Stimulated activated CD4-positive, alpha-beta T cell treated with anti-CD3 and anti-CD28 coated beads, Interleukin-4, amount 100 ng/mL, for 24 hours (primary cell): ENCODE results near the gene CALCOCO1.
A peak's percentile ranks its signal among the peaks of the same experiment; 100 is the strongest.
"Not testable (repeated sequence)": the region's sequence is repeated elsewhere in the genome, so short reads cannot be mapped to it uniquely, and the experiment has no call there.

Source experiments
- DNase-seq: peaks from one replicate; pipeline ENCODE4 v3.0.0-alpha.2; 2020

Gene CALCOCO1

DNA sequence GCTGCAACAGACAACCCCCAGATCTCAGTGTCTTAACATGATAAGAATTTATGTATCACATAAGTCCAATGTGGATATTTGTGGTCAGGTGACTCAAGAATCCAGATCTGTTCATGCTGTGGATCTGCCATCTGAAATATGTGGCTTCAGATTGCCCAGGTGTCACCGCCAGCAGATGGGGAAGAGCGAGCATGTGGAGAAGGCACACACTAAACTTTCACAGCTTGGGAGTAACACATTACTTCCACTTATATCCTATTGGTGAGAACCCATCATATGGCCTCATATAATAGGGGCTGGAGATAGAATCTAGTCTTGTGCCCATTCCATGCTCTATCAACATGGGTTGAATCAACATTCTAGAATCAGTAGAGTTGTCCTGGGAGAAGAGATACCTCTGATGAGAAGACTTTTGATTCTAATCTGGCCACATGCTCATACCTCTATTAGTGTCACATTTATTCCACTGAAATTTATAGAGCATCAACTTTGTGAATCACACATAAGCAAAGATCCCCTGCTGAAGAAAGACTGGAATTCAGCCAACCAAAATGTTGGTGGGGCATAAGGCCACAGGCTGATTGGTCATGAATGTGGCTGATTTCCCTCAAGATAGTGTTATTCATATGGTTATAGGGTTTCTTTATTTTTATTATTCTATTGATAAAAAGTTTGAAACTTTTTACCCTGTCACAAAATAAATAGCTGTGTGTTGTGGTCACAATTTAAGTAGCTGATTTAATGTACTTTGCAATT, 6.0 kb upstream of the CALCOCO1 start:
- DNase-seq = no peak

DNA sequence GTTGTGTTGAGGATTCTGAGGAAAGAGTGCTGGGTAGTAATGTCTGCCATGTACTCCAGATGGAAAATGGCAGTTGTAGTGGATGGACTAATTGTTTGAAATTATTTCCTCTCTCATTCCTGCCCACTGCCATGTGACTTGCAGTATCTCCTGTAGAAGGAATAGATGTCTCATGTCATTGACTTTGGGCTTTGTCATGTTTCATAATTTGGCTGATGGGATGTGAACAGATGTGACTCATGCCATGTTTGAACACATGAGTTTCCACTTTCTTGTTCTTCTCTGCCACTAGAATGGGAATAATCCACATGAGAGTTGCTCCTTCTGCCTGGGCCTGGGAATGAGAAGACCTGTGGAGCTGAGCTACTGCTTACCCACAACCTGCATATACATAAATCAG, 2.4 kb upstream of the CALCOCO1 start:
- no peak for DNase-seq

DNA sequence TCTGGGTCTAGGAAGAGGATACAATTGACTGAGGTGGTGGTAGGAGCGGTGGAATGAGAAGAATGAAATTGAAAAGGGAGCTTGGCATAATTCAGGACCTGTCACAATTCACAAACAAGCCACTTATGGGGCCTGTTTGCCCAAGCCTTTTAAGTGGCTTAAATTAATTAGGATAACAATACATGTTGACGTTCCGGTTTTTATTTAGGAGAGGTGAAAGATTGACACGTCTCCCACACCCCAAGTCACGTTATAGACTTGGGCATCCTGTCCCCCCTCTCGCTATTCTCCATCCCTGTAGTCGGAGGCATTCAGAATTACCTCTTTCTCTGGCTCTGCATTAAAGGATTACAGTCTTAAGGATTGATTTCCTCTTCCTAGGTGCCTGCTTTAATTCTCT, 954 bp upstream of the CALCOCO1 start:
- no peak for DNase-seq

DNA sequence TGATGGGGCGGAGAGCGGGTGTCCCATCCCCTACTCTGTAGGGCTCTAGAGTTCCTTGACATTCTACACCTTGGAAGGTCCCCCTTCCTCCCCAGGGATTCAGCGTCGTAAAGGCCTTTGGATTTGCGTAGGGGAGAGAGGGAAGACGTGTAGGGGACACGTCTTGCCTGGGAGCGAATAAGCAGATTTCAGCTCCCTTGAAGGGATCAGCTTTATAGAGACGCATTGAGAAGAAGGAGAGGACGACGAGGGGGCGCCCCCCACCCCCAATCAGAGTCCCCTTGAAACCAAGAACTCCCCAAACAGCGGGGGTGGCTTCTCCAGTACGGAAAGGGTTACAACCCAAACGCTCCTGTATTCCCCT, 324 bp downstream of the CALCOCO1 start:
- no peak for DNase-seq

DNA sequence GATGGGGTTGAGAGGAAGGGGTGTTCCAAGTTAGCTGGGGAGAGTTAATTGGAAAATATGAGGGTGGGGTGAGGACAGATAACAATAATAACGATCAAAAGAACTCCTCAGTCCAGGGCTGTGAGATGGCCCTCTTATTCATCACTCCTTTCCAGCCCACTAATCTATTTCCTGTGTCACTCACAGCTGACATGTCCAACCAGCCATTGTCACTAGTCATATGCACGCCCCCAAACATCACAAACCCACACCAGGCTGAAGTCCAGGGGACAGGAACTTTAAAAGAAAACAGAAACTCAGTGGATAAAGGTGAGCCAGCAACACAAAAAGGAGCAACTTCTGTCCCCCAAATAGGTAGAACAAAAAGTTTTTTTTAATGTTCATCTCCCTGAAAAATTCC, 911 bp downstream of the CALCOCO1 start:
- DNase-seq = no peak

DNA sequence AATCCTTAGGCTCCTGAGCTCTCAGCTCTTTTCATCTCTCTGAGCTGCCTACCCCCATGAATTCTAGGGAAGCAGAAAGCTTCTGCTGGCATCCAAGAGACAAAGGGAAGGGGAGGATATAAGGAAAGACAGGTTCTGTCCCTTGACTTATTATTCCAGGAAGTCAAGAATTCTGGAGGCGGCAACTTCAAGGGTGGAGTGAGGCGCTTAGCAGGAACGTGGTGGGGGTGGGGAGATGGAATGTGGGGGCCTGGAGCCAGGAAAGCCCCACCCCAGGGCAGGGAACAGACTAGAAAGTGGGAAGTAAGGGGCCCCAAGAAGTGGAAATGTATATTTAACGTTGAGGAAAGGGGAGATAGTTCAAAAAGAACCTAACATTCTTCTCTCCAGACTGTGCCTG, 1.4 kb downstream of the CALCOCO1 start:
- no peak for DNase-seq

DNA sequence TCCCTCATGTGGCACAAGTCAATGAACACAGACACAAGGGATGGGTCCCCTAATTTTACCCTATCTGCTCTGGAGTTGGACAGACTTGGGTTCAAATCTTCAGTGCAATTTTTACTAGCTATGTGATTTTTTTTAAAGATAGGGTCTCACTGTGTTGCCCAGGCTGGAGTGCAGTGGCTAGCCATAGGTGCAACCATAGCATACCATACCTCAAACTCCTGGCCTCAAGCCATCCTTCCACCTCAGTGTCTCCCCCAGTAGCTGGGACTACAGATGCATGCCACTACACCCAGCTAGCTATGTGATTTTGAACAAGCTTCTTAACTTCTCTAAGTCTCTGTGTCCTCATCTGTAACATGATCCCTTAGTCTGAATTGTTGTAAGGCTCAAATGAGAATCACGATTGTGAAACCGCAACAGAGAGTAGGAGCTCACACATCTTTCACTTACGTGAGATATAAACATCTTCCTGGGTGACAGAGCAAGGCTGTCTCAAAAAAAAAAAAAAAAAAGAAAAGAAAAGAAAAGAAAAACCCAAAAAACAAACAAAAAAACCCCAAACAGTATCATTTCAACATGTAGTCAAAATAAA, 4.7 kb downstream of the CALCOCO1 start:
- no peak for DNase-seq

DNA sequence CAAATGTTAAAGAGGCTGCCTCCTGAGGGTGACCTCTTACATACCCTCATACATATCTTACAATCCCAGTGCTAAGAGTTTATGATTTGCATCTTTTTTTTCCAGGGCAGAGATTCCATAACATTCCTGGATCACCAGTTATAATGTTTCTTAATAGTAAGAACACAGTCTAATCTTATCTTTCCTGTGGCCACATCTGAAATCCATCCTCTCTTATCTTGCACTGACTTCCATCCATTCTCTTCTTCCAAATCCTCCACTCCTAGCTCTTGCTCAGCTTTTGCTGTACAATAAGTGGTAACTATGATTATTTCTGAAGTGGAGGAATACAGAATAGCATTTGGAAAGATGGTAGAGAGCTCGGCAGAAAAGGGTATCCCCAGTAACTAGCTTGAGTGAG, 6.3 kb downstream of the CALCOCO1 start:
- DNase-seq = no peak

DNA sequence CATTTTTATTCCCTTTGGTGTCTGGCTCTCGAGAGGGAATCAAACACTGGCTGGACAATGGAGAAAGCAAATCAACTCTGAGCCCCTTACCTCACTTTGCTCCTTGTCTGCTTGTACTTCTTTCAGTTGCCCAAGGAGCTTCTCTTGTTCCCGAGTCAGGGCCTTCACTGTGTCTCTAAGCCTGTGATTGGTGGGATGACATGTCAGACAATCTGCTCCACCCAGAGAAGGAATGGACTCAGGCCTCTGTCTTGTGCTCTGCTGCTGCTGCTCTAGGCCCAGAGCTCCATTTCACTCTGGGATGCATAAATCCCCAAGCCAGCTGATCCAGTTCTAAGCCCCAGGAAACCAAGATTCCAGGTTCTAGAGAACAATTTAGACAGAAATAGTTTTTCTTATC, 7.6 kb downstream of the CALCOCO1 start:
- no peak for DNase-seq

DNA sequence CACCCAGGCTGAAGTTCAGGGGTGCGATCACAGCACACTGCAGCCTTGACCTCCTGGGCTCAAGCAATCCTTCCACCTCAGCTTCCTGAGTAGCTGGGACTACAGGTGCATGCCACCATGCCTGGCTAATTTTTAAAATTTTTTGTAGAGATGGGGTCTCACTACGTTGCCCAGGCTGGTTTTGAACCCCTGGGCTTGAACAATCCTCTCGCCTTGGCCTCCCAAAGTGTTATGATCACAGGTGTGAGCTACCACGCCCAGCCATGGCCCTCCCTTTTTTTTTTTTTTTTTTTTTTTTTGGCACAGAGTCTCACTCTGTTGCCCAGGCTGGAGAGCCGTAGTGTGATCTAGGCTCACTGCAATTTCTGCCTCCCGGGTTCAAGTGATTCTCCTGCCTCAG, 8.7 kb downstream of the CALCOCO1 start:
- not testable (repeated sequence) for DNase-seq

DNA sequence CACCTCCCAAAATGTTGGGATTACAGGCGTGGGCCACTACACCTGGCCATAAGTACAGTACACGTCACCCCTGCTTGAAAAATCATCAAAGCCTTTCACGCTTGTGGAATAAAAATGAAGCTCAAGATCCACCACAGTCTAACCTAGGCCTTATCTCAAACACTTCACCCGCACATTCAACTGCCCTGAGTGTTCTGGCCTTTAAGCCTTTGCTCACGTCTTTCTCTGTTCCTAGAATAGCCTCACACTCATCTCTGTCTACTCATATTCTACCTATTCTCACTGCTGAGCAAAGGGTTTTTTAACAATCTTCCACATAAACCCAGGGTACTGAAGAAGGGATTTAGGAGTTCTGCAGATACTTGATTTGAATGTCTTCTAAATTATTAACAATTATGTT, 9.9 kb downstream of the CALCOCO1 start:
- no peak for DNase-seq

DNA sequence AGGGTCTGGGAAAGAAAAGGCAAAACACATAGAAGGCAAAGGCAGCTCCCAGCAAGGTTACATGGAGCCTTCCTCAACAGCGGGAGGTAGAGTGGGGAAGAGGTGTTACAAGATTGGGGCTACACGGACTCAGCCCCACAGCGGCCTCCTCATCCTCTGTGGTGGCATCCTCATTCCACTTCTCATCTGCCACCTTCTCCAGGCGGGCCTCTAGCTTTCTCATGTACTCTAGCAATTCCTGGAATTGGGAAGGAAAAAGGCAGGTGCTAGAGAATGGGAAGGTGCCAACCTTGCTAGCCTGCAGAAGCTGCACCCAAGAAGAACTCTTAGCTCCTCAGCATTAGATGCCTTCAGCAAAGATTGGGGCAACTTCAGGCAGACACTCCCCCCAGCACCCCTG, 13.2 kb downstream of the CALCOCO1 start:
- DNase-seq = no peak

DNA sequence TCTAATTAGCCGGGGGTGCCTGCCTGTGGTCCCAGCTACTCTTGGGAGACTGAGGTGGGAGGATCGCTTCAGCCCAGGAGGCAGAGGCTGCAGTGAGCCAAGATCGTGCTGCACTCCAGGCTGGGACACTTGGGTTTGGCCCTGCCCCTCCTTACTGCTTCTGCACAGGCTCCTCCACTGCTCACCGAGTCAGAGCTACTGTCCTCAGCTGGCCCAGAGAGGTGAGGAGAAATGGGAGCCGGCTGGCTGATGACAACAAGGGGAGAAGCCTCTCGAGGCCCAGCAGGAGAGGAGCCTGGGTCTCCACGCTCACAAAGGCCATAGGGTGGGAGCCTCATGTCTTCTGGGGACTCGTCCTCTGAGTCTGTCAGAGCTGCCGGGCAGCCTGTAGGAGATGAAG, 13.7 kb downstream of the CALCOCO1 start:
- no peak for DNase-seq

DNA sequence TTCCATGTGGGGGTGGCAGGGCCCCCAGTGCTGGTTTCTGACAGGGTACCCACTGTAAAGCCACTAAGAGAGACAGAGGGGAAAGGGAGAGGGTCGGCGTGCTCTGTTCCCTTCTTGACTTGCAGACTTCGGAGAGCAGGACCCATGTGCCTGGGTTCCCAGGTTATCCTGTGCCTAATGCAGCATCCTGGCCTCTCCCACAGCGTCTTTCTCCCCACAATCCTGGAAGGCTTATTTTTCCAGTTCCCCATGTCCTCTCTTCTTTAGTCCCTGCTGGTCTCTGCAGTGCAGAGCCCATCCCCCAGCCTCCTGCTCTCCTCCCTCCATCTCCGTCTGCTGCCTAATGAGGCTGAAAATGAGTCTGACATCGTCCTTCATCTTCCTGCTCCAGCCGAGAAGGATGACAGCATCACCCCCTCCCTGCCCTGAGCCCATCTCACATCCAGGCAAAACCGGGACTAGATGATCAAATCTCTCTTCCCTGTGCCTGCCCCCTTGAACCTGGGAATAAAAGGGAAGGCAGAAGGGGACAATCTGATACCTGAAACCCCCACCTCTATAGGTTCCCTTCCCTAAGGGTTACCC, 15.1 kb downstream of the CALCOCO1 start:
- DNase-seq = no peak

DNA sequence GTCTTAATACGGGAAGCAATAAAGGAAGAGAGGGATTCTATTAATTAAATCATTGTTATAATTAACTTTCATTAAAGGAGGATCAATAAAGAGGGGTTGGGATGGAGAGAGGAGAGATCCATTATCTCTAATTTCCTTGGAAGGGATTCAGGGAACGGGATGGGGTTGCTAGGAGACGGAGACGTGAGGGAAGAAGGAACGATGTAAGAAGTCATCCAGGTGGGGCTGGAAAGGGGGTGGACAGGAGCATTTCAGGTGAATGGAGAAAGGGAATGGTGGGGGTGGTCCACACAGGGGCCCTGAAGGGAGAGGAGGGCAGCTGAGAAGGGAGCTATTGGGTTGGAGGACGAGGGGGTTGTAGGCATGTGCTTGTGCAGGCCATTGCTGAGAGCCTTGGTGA, 17.2 kb downstream of the CALCOCO1 start:
- no peak for DNase-seq

DNA sequence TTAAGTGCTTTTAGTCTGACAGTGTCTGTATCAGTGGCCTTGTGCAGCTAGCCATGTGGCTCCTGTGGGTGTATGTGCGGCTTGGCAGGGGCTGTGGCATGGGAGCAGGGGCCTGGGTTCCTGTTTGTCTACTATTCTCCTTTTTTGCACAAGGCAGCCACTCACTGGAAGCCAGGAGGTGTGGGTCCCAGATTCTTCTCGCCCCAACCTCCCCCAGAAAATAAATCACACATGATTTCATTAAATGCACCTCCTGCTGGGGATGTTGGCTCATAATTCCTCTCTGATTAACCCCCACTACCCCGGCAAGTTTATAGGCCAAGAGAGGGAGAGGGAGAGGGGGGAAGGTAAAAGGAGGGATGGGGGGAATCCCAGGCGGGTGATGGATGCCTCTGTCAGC, 17.6 kb downstream of the CALCOCO1 start:
- DNase-seq = no peak

DNA sequence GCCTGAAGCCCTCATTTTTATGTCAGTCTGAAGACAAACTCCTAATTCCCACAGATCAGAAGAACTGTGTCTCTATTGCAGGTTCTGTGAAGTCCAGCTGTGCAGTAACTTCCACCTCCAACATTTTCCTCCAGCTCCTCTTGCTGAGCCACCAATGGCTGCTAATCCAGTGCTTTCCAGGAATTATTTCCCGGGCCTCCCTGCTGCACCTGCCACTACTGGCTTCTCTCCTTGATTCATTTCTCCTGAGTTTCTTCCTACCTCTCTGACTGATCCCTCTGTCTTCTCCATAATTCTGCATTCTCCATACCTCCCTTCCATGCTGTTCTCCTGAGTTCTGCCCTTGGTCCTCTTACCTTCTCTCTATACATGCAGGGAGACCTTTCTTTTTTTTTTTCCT, 21.2 kb downstream of the CALCOCO1 start:
- DNase-seq = no peak

DNA sequence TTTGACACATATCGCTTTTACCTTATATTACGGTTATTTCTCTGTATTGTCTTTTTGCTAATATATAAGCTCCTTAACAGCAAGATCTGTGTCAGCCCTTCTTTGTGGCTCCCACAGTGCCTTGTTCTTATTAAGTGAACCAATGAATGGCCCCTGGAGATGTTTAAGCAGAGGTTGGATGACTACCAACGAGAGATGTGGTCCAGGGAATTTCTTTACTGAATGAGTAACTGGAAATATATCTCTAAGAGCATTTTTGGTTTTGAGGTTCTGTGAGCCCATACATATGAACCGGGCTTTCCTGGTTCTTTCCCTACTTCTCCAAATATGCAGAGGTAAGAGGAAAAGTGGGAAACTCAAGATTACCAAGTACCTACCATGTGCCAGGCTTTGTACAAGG, 23.5 kb downstream of the CALCOCO1 start:
- no peak for DNase-seq

DNA sequence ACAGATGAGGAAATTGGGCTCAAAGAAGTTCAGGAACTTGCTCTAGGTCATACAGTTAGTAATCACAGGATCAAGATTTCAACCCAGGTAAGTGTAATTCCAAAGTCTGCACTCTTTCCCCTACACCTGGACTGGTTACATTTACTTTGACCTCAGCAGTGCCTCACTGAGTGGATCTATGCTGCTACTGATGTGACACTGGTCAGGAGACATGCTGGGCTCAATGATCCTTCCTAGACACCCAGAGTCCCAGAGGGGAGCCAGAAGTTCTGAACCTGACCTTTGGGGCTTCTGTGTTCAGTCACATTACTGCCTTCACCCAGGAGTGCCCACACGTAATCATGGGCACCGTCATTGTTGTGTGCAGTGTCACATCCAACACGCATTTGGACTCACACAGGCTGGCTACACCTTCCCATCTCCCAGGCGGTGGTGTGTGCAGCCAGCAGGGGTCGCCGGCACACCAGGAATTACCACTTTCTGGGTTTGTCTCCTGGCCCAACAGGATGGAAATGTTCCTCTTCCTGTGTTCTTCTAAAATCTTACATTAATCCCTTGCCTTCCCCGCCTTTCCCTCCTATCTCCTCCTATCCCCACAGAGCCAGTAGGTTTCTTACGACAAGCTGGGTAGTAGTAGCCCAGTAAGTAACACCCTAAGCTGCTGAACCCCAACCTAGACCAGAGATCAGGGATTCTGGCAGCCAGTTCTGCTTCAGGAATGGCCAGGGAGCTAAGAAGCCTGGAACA, 25.6 kb downstream of the CALCOCO1 start:
- DNase-seq = peak; percentile 81

DNA sequence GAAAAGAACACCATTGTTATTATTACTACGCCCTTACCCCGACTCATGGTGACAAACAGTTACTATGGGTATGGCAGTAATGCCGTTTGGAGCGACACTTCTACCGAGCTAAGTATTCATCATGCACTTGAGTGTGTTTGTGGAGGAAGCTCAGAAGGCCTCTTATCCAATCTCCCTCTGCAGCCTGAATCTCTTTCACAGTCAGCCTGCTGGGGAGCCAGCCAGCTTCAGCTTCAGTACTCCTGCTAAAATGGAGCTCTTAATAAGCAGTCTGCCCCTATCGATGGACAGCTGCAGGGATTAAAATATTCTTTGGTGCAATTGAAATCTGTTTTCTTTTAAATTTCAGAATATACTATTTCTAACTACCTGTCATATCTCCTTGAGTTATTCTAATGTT, 26.7 kb downstream of the CALCOCO1 start:
- DNase-seq = no peak

DNA sequence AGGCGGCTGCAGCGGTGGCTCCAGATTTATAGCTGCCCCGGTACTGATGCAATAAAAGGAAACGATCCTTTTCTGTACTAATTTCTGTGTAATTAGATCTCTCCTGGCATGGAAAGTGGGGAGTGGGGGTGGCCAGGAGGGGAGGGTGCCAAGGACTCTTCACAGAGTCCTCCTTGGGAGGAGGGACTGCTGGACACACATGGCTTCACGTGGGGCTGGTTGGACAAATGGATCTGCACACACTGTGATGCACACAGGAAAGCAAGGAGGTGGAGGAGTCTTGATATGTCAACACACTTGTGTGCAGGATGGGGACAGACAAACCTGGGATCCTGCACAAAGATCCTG, 27.6 kb downstream of the CALCOCO1 start:
- DNase-seq = no peak

DNA sequence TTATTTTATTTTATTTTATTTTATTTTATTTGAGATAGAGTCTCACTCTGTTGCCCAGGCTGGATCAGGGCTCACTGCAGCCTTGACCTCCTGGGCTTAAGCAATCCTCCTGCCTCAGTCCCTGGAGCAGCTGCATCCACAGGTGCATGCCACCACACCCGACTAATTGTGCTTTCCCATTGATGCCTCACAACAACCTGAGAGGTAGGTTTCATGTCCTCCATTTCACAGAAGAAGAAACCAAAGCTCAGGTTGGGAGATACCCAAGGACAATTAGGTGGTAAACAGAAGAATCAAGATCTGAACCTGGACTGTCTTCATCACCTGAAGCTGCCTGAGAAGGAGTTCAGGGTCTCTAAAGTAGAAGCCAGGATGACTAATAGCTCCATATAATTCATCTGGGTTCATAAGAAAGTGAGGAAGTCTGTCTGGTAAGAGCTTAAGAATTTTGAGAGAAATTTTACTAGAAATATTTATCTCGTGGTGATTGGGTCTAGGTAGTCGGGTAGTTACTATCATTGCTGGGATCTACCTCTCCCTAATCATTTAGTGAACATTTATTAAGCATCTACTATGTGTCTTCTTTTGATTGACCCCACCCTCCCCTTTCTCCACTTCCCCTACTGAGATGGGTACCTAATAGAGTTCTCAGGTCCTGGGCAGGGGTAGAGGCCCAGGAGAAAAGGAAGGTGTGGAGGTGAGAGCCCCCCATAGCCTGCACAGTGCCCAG, 28.1 kb downstream of the CALCOCO1 start:
- no peak for DNase-seq

DNA sequence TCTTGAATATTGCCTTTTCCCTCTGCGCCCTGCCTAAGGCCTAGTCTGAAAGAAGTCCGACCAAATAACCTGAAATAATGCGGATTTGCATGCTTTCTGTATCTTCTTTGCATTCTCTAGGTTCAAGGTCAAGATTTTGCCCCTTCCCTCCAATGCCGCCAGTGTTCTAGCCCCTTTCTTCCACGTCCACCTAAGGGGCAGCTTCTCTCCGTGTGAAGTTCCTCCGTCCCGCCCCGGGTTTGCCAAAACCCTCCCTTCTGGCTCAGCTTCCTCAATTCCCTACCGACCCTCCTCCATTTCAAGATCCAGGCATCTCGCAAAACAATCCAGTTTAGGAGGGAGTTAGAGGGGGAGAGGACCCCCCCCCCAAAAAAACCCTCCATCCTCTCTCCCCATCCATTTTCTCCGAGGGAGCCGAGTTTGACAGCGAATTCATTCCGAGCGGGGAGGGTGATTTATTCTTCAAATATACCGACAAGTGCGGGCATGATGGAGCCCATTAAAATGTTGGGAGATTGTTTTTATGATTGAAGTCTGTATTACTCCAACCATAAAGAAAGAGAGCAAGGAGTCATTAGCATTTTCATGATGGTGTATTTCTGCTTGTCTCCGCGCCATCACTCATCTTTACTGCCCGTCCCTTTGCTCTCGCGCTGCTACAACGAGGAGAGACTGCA, 30.5 kb downstream of the CALCOCO1 start:
- no peak for DNase-seq
